ENCODE data around the gene GHR.

DNA sequence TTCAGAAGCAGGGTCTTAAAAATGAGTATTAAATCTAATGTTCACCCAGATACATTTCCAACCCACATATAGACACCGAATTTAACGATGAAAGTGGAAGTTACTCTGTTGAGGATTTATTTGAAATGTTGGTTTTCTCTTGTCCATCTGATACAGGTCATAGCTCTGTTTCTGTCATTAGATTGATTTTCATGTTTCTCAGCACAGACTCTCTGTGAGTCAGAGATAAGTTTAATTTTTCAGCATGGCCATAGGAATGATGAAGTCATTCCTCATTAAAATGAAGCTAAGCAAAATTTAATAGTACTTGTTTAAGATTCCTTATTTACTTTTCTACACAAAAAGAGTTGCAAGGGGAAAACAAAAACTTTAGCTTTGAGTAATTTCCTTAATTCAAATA, 38.8 kb downstream of the GHR start:
- TF ChIP-seq, protein P1, sequence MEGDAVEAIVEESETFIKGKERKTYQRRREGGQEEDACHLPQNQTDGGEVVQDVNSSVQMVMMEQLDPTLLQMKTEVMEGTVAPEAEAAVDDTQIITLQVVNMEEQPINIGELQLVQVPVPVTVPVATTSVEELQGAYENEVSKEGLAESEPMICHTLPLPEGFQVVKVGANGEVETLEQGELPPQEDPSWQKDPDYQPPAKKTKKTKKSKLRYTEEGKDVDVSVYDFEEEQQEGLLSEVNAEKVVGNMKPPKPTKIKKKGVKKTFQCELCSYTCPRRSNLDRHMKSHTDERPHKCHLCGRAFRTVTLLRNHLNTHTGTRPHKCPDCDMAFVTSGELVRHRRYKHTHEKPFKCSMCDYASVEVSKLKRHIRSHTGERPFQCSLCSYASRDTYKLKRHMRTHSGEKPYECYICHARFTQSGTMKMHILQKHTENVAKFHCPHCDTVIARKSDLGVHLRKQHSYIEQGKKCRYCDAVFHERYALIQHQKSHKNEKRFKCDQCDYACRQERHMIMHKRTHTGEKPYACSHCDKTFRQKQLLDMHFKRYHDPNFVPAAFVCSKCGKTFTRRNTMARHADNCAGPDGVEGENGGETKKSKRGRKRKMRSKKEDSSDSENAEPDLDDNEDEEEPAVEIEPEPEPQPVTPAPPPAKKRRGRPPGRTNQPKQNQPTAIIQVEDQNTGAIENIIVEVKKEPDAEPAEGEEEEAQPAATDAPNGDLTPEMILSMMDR (conservative IDR thresholded peaks at IDR 0.05; ENCODE audit: low read depth, low read length): no peak
- TF ChIP-seq EZH2 (IDR thresholded peaks at IDR 0.05; ENCODE audit: low read length, unreplicated experiment) (no peak), EZH2phosphoT487 (IDR thresholded peaks at IDR 0.05; ENCODE audit: borderline replicate concordance, low read length) (no peak)

All from PC-3 (cell line).